Liver (tissue), 9 donors: ENCODE data around the gene DDA1. TPM values are rescaled to one million over a fixed set of nuclear protein-coding genes. Genes with fewer than 3 reads are reported as not detected.

Experiments used
- DNase-seq: peaks from one replicate; pipeline ENCODE4 v3.0.0-alpha.2; 2017; ENCODE audit warnings: low spot score
- H3K27ac ChIP-seq, 2 donors: one replicate each; pipeline ENCODE4 v1.7.0; 2013; ENCODE audit warnings: inconsistent platforms in 2 of 2, low read length in 2 of 2, control low read depth in 1 of 2, low read depth in 1 of 2, mild to moderate bottlenecking in 1 of 2
- H3K27me3 ChIP-seq, 4 donors: one replicate each; pipeline versions ENCODE4 v1.6.1 to v1.7.0; 2013; ENCODE audit warnings: low read length in 3 of 4, inconsistent platforms in 1 of 4, mild to moderate bottlenecking in 1 of 4, moderate library complexity in 1 of 4; ENCODE audit not compliant: control insufficient read depth in 4 of 4, insufficient read depth in 4 of 4
- H3K36me3 ChIP-seq, 4 donors: one replicate each; pipeline versions ENCODE4 v1.6.1 to v1.7.0; 2013; ENCODE audit warnings: low read length in 3 of 4, mild to moderate bottlenecking in 3 of 4, low read depth in 1 of 4, moderate library complexity in 1 of 4; ENCODE audit not compliant: control insufficient read depth in 4 of 4, insufficient read depth in 3 of 4
- H3K4me1 ChIP-seq, 4 donors: one replicate each; pipeline versions ENCODE4 v1.6.1 to v1.7.0; 2013; ENCODE audit warnings: low read length in 3 of 4, mild to moderate bottlenecking in 3 of 4, moderate library complexity in 1 of 4; ENCODE audit not compliant: control insufficient read depth in 4 of 4, insufficient read depth in 4 of 4
- H3K4me3 ChIP-seq, 3 donors: one replicate each; pipeline versions ENCODE4 v1.6.1 to v1.7.0; 2013; ENCODE audit warnings: low read length in 3 of 3, control low read depth in 1 of 3, low read depth in 1 of 3, mild to moderate bottlenecking in 1 of 3
- H3K9ac ChIP-seq, 2 donors: one replicate each; pipeline ENCODE4 v1.7.0; 2013; ENCODE audit warnings: low read length in 2 of 2, mild to moderate bottlenecking in 2 of 2, moderate library complexity in 2 of 2, control low read depth in 1 of 2, low read depth in 1 of 2
- H3K9me3 ChIP-seq, 4 donors: one replicate each; pipeline versions ENCODE4 v1.6.1 to v1.7.0; 2013; ENCODE audit warnings: low read length in 3 of 4; ENCODE audit not compliant: control insufficient read depth in 4 of 4
- ATF3 ChIP-seq: IDR thresholded peaks from 2 replicates; pipeline ENCODE4 v1.6.1; 2016; ENCODE audit warnings: antibody characterized with exemption
- EGR1 ChIP-seq, 2 donors: IDR thresholded peaks; 2 replicates each; pipeline ENCODE4 v1.6.1; 2016 to 2018; ENCODE audit warnings: antibody characterized with exemption in 2 of 2, low read depth in 2 of 2
- FOXA1 ChIP-seq: IDR thresholded peaks from 2 replicates; pipeline ENCODE4 v1.6.1; 2016; ENCODE audit warnings: antibody characterized with exemption
- FOXA2 ChIP-seq: IDR thresholded peaks from 2 replicates; pipeline ENCODE4 v1.6.1; 2016; ENCODE audit warnings: antibody characterized with exemption
- GABPA ChIP-seq, 2 donors: IDR thresholded peaks in 1 of 2; conservative IDR thresholded peaks in 1 of 2; 2 replicates each; pipeline ENCODE4 v1.6.1; 2016; ENCODE audit warnings: antibody characterized with exemption in 2 of 2, mild to moderate bottlenecking in 1 of 2, moderate library complexity in 1 of 2
- HNF4A ChIP-seq, 2 donors: conservative IDR thresholded peaks; 2 replicates each; pipeline ENCODE4 v1.6.1; 2016; ENCODE audit warnings: antibody characterized with exemption in 2 of 2, mild to moderate bottlenecking in 2 of 2
- HNF4G ChIP-seq: IDR thresholded peaks from 2 replicates; pipeline ENCODE4 v1.6.1; 2016; ENCODE audit warnings: antibody characterized with exemption
- JUND ChIP-seq, 2 donors: IDR thresholded peaks; 2 replicates each; pipeline ENCODE4 v1.6.1; 2016; ENCODE audit warnings: antibody characterized with exemption in 2 of 2
- NR2F2 ChIP-seq: IDR thresholded peaks from 2 replicates; pipeline ENCODE4 v1.6.1; 2016; ENCODE audit warnings: antibody characterized with exemption
- RAD21 ChIP-seq, 2 donors: IDR thresholded peaks; 2 replicates each; pipeline ENCODE4 v1.6.1; 2016; ENCODE audit warnings: antibody characterized with exemption in 2 of 2, mild to moderate bottlenecking in 2 of 2
- RXRA ChIP-seq, 2 donors: IDR thresholded peaks; 2 replicates each; pipeline ENCODE4 v1.6.1; 2017 to 2018; ENCODE audit warnings: antibody characterized with exemption in 2 of 2, mild to moderate bottlenecking in 1 of 2
- SP1 ChIP-seq: IDR thresholded peaks from 2 replicates; pipeline ENCODE4 v1.6.1; 2018; ENCODE audit warnings: antibody characterized with exemption, mild to moderate bottlenecking
- TAF1 ChIP-seq: conservative IDR thresholded peaks from 2 replicates; pipeline ENCODE4 v1.6.1; 2016; ENCODE audit warnings: antibody characterized with exemption, mild to moderate bottlenecking
- YY1 ChIP-seq: IDR thresholded peaks from 2 replicates; pipeline ENCODE4 v1.6.1; 2016; ENCODE audit warnings: antibody characterized with exemption, mild to moderate bottlenecking
- WGBS: extraction: QIAGEN DNeasy Blood & Tissue Kit; methylation state at CpG from one replicate; pipeline ENCODE4 v1.1.7; 2013; 5-methylcytosine and 5-hydroxymethylcytosine counted together
- polyA plus RNA-seq, 2 donors: library from polyadenylated mRNA; stranded (reverse) in 1 of 2; unstranded in 1 of 2; fragments of 200-250 nt in 1 of 2; fragments of >200 nt in 1 of 2; fragmentation: Nextera tagmentation in 1 of 2; extraction: Ambion mirVana in 1 of 2; gene quantifications; one replicate each; pipeline versions ENCODE4 v1.2.1 to v1.2.3, GENCODE V29; 2013 to 2015
- total RNA-seq, 2 donors: library from RNA; depleted of rRNA; stranded (reverse); fragments of >200 nt; gene quantifications; one replicate each; pipeline ENCODE4 v1.2.3, GENCODE V29; 2014
- TF ChIP-seq, protein P1 (sequence below): IDR thresholded peaks from 2 replicates; pipeline ENCODE4 v1.6.1; 2016; ENCODE audit warnings: antibody characterized with exemption
- TF ChIP-seq, protein P2 (sequence below): IDR thresholded peaks from 2 replicates; pipeline ENCODE4 v1.6.1; 2016; ENCODE audit warnings: antibody characterized with exemption
- TF ChIP-seq, protein P3 (sequence below): IDR thresholded peaks from 2 replicates; pipeline ENCODE4 v1.6.1; 2016; ENCODE audit warnings: antibody characterized with exemption, mild to moderate bottlenecking
- donor health status: healthy.
- donor health status: healthy.
- donor health status: healthy.
- donor health status: healthy.
- donor health status: healthy.

The DDA1 gene
- total and polyA plus RNA-seq, 4 donors, result 7.9 to 37.9 (median 20.8) TPM

DNA sequence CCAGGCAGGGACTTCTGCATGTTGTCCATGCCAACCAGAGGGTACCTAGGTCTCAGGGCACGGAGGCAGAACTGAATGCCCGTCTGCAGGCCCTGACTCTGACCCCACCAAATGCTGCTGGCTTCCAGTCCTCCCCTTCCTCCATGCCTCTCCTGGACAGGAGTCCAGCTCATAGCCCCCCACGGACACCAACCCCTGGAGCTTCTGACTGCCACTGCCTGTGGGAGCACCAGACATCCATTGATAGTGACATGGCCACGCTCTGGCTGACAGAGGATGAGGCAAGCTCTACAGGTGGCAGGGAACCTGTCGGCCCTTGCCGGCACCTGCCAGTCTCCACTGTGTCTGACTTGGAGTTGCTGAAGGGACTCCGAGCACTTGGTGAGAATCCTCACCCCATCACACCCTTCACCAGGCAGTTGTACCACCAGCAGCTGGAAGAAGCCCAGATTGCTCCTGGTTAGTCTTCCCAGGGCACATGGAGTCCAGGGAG, 25.8 kb upstream of the DDA1 start (continued):
- TF ChIP-seq, protein P1, sequence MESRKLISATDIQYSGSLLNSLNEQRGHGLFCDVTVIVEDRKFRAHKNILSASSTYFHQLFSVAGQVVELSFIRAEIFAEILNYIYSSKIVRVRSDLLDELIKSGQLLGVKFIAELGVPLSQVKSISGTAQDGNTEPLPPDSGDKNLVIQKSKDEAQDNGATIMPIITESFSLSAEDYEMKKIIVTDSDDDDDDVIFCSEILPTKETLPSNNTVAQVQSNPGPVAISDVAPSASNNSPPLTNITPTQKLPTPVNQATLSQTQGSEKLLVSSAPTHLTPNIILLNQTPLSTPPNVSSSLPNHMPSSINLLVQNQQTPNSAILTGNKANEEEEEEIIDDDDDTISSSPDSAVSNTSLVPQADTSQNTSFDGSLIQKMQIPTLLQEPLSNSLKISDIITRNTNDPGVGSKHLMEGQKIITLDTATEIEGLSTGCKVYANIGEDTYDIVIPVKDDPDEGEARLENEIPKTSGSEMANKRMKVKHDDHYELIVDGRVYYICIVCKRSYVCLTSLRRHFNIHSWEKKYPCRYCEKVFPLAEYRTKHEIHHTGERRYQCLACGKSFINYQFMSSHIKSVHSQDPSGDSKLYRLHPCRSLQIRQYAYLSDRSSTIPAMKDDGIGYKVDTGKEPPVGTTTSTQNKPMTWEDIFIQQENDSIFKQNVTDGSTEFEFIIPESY, result no peak

GRCh38 chr19:17285415-17286135, 23.8 kb upstream of the DDA1 start:
- TF ChIP-seq FOXA1 (no peak), NR2F2 (no peak), SP1 (no peak), RAD21 (IDR thresholded peaks at IDR 0.05) (no peak), HNF4G (no peak), YY1 (no peak), ATF3 (no peak), GABPA (IDR thresholded peaks at IDR 0.05 in 1 of 2, conservative IDR thresholded peaks at IDR 0.05 in 1 of 2) (no peak), HNF4A (conservative IDR thresholded peaks at IDR 0.05) (no peak), RXRA (IDR thresholded peaks at IDR 0.05) (no peak), JUND (IDR thresholded peaks at IDR 0.05) (no peak), EGR1 (IDR thresholded peaks at IDR 0.05; ENCODE audit: low read depth in 2 of 2) (no peak), TAF1 (no peak), FOXA2 (no peak)
- TF ChIP-seq, protein P1, result no peak
- TF ChIP-seq, protein P2, sequence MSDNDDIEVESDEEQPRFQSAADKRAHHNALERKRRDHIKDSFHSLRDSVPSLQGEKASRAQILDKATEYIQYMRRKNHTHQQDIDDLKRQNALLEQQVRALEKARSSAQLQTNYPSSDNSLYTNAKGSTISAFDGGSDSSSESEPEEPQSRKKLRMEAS, result no peak
- TF ChIP-seq, protein P3, sequence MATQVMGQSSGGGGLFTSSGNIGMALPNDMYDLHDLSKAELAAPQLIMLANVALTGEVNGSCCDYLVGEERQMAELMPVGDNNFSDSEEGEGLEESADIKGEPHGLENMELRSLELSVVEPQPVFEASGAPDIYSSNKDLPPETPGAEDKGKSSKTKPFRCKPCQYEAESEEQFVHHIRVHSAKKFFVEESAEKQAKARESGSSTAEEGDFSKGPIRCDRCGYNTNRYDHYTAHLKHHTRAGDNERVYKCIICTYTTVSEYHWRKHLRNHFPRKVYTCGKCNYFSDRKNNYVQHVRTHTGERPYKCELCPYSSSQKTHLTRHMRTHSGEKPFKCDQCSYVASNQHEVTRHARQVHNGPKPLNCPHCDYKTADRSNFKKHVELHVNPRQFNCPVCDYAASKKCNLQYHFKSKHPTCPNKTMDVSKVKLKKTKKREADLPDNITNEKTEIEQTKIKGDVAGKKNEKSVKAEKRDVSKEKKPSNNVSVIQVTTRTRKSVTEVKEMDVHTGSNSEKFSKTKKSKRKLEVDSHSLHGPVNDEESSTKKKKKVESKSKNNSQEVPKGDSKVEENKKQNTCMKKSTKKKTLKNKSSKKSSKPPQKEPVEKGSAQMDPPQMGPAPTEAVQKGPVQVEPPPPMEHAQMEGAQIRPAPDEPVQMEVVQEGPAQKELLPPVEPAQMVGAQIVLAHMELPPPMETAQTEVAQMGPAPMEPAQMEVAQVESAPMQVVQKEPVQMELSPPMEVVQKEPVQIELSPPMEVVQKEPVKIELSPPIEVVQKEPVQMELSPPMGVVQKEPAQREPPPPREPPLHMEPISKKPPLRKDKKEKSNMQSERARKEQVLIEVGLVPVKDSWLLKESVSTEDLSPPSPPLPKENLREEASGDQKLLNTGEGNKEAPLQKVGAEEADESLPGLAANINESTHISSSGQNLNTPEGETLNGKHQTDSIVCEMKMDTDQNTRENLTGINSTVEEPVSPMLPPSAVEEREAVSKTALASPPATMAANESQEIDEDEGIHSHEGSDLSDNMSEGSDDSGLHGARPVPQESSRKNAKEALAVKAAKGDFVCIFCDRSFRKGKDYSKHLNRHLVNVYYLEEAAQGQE, result no peak
- 92% methylated on average over 18 of the region's 18 CpGs for WGBS
- Histone ChIP-seq H3K9me3 (no peaks in the 10 kb centered on the region), H3K9ac (no peak overlapping the region), H3K4me1 (peaks cover 3 to 19% (median 9%) of the 10 kb centered on the region in 4 donors), H3K36me3 (no peaks in the 10 kb centered on the region), H3K27me3 (no peaks in the 10 kb centered on the region), H3K4me3 (no peak overlapping the region), H3K27ac (no peak overlapping the region)
- no peak for DNase-seq
